Caco-2 (cell line): Measurements from ENCODE around the gene MANEAL. TPM values are rescaled to one million over a fixed set of nuclear protein-coding genes. Genes with fewer than 3 reads are reported as not detected.

Experiments used
- BruUV-seq: library from RNA; stranded (reverse); fragments of 400-500 nt; replicated peaks from 2 replicates; lab custom pipeline; 2021; lab: Mats Ljungman, UMichigan
- CTCF ChIA-PET: fragments of 300-600 bp; sonication (Branson Sonifier 250); formaldehyde crosslinking; loops from one replicate; lab custom pipeline; 2022; ENCODE audit warnings: antibody characterized with exemption; lab: Charles Lee
- POLR2A ChIA-PET: fragments of 300-600 bp; sonication (Branson Sonifier 250); formaldehyde crosslinking; loops from one replicate; lab custom pipeline; 2022; ENCODE audit warnings: antibody characterized with exemption; lab: Charles Lee
- DNase-seq, 2 experiments: peaks; one replicate each; pipeline versions ENCODE4 v3.0.0 to v3.0.0-alpha.2; 2020 to 2022
- H3K27me3 ChIP-seq: replicated peaks from 2 replicates; pipeline ENCODE4 v1.6.0; 2011; ENCODE audit warnings: low read length; ENCODE audit not compliant: control insufficient read depth, insufficient read depth
- H3K36me3 ChIP-seq: 2 replicates; pipeline ENCODE4 v1.5.1; 2011; ENCODE audit warnings: low read length; ENCODE audit not compliant: control insufficient read depth, insufficient read depth
- H3K4me1 ChIP-seq: fragments of 250-450 bp; sonication (Bioruptor Pico); 2 replicates; pipeline ENCODE4 v1.5.1; 2020; ENCODE audit warnings: mild to moderate bottlenecking
- H3K4me3 ChIP-seq: 2 replicates; pipeline ENCODE4 v1.5.1; 2011; ENCODE audit warnings: low read depth, mild to moderate bottlenecking, control low read depth, low read length
- H3K9me3 ChIP-seq: fragments of 250-450 bp; sonication (Bioruptor Pico); 2 replicates; pipeline ENCODE4 v1.5.1; 2020; ENCODE audit warnings: mild to moderate bottlenecking, moderate library complexity
- H3K27ac Mint-ChIP-seq: one replicate; pipeline ENCODE4 v1.8.0; 2022; ENCODE audit warnings: mixed read lengths; ENCODE audit not compliant: unreplicated experiment
- H3K27me3 Mint-ChIP-seq: one replicate; pipeline ENCODE4 v1.8.0; 2022; ENCODE audit warnings: mixed read lengths; ENCODE audit not compliant: insufficient read depth, unreplicated experiment
- H3K36me3 Mint-ChIP-seq: one replicate; pipeline ENCODE4 v1.8.0; 2022; ENCODE audit warnings: mild to moderate bottlenecking, mixed read lengths; ENCODE audit not compliant: insufficient read depth, unreplicated experiment
- H3K4me1 Mint-ChIP-seq: one replicate; pipeline ENCODE4 v1.8.0; 2022; ENCODE audit warnings: low read depth, mixed read lengths; ENCODE audit not compliant: unreplicated experiment
- H3K4me3 Mint-ChIP-seq: one replicate; pipeline ENCODE4 v1.8.0; 2022; ENCODE audit warnings: mild to moderate bottlenecking, moderate library complexity, mixed read lengths; ENCODE audit not compliant: unreplicated experiment
- H3K9me3 Mint-ChIP-seq: one replicate; pipeline ENCODE4 v1.8.0; 2022; ENCODE audit warnings: mixed read lengths; ENCODE audit not compliant: unreplicated experiment
- CTCF ChIP-seq, 2 experiments: fragments of 200-600 bp in 1 of 2; IDR thresholded peaks; 1 replicate in 1 of 2; 2 replicates in 1 of 2; pipeline versions ENCODE4 v1.5.1 to v1.8.0; 2011 to 2022; ENCODE audit warnings: antibody characterized with exemption in 1 of 2, control low read depth in 1 of 2, inconsistent platforms in 1 of 2, low read depth in 1 of 2, low read length in 1 of 2, mild to moderate bottlenecking in 1 of 2, moderate library complexity in 1 of 2; ENCODE audit not compliant: insufficient read depth in 1 of 2, severe bottlenecking in 1 of 2, unreplicated experiment in 1 of 2
- intact Hi-C: fragments of 100-400 bp; cut with micrococcal nuclease; formaldehyde crosslinking; loops from one replicate; pipeline ENCODE4 v1.10.0; 2022; ENCODE audit not compliant: unreplicated experiment
- total RNA-seq: library from RNA; stranded (reverse); gene quantifications from 2 replicates; pipeline ENCODE4 v1.2.3, GENCODE V29; 2022

The MANEAL gene
- total RNA-seq, 1 experiment from 2014 or later, result 25.9 TPM

DNA sequence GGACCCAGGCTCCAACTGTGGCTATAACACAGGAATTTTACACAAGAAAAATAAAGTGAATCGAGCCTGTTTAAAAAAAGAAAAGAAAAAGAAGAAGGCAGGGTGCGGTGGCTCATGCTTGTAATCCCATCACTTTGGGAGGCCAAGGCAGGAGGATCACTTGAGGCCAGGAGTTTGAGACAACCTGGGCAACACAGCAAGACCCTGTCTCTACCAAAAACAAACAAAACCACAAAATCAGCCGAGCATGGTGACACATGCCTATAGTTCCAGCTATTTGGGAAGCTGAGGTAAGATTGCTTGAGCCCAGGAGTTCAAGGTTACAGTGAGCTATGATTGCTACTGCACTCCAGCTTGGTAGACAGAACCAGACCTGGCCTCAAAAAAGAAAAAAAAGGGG is 48.0 kb downstream of the MANEAL start:
- BruUV-seq, result no TSS peak
- Mint-ChIP-seq H3K4me1 (peaks cover 22% of the 10 kb centered on the region), H3K27ac (no peak overlapping the region), H3K36me3 (peaks cover 15% of the 10 kb centered on the region), H3K9me3 (no peaks in the 10 kb centered on the region), H3K27me3 (no peaks in the 10 kb centered on the region), H3K4me3 (no peak overlapping the region)
- ChIA-PET CTCF (no interaction called here), POLR2A (no interaction called here)
- Histone ChIP-seq H3K27me3 (no peaks in the 10 kb centered on the region), H3K4me1 (no peaks in the 10 kb centered on the region), H3K4me3 (no peak overlapping the region), H3K36me3 (peaks cover 1% of the 10 kb centered on the region; the same call in 1 of the 2 replicates), H3K9me3 (no peaks in the 10 kb centered on the region)
- TF ChIP-seq CTCF (IDR thresholded peaks at IDR 0.05; ENCODE audit: insufficient read depth in 1 of 2, low read depth in 1 of 2, low read length in 1 of 2, severe bottlenecking in 1 of 2, unreplicated experiment in 1 of 2), result no peak
- no peak for DNase-seq
- intact Hi-C loops, result no loop called here

DNA sequence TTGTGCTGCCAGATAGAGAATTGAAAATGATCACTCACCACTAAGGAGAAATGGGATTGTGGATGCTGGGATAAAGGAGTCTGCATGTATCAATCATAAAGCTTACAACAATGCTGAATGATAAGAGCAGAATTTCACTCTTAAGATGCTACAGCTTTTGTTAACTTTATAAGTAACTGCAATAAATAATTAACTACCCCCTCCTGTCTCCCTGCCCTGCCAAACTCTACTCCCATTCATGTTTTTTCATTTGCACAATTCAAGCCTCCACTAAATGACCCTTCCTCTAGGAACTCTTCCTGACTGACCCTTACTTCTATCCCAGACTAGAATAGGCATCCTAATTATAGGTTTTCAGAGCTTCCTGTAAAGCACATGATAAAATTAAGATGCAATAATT is 50.9 kb downstream of the MANEAL start:
- DNase-seq, result no peak
- H3K4me3 ChIP-seq, result no peak overlapping the region
- Mint-ChIP-seq H3K9me3 (no peaks in the 10 kb centered on the region), H3K4me1 (peaks cover 22% of the 10 kb centered on the region), H3K4me3 (no peak overlapping the region), H3K27ac (peak overlapping the region; percentile 14), H3K36me3 (peaks cover 6% of the 10 kb centered on the region), H3K27me3 (no peaks in the 10 kb centered on the region)
- TF ChIP-seq CTCF (IDR thresholded peaks at IDR 0.05; ENCODE audit: insufficient read depth in 1 of 2, low read depth in 1 of 2, low read length in 1 of 2, severe bottlenecking in 1 of 2, unreplicated experiment in 1 of 2), result no peak
- H3K9me3 ChIP-seq, result no peaks in the 10 kb centered on the region
- intact Hi-C loops, result no loop called here
- H3K36me3 ChIP-seq, result peaks cover 1% of the 10 kb centered on the region; the same call in 1 of the 2 replicates
- H3K4me1 ChIP-seq, result no peaks in the 10 kb centered on the region
- no peaks in the 10 kb centered on the region for H3K27me3 ChIP-seq
- ChIA-PET POLR2A (interaction anchor here (0.9 kb wide), 1 partner anchor 15 kb away, joined by 3 read pairs; no protein-coding TSS in a partner anchor), CTCF (no interaction called here)
- no TSS peak for BruUV-seq

- Mint-ChIP-seq H3K4me1 (peaks cover 22% of the 10 kb centered on the region), H3K27ac (no peak overlapping the region), H3K36me3 (peaks cover 6% of the 10 kb centered on the region), H3K27me3 (no peaks in the 10 kb centered on the region), H3K4me3 (no peak overlapping the region), H3K9me3 (no peaks in the 10 kb centered on the region)
- intact Hi-C loops, result no loop called here
- ChIA-PET CTCF (no interaction called here), POLR2A (interaction anchor here (0.9 kb wide), 1 partner anchor 15 kb away, joined by 3 read pairs; no protein-coding TSS in a partner anchor)
- Histone ChIP-seq H3K4me3 (no peak overlapping the region), H3K27me3 (no peaks in the 10 kb centered on the region), H3K9me3 (no peaks in the 10 kb centered on the region), H3K36me3 (no peaks in the 10 kb centered on the region), H3K4me1 (no peaks in the 10 kb centered on the region)
- no peak for DNase-seq
- no peak for TF ChIP-seq CTCF (IDR thresholded peaks at IDR 0.05; ENCODE audit: insufficient read depth in 1 of 2, low read depth in 1 of 2, low read length in 1 of 2, severe bottlenecking in 1 of 2, unreplicated experiment in 1 of 2)
- no TSS peak for BruUV-seq
These were observed 51.5 kb downstream of the MANEAL start for GRCh38 chr1:37845049-37845646.
